Cardiac fibroblast (primary cell): ENCODE results near the gene PLD1.

Source experiments
- DNase-seq, 2 donors: peaks; one replicate each; pipeline versions ENCODE4 v3.0.0 to v3.0.0-alpha.2; 2010; ENCODE audit warnings: low read depth in 2 of 2
- H3K4me3 ChIP-seq, 2 donors: replicated peaks in 1 of 2; 1 replicate in 1 of 2; 2 replicates in 1 of 2; pipeline ENCODE4 v1.5.1; 2011; ENCODE audit warnings: low read depth in 2 of 2, low read length in 2 of 2, mild to moderate bottlenecking in 2 of 2, moderate library complexity in 1 of 2
- CTCF ChIP-seq: IDR thresholded peaks from one replicate; pipeline ENCODE4 v1.5.1; 2011; ENCODE audit warnings: low read depth, mild to moderate bottlenecking, low read length, inconsistent platforms

PLD1 gene

DNA sequence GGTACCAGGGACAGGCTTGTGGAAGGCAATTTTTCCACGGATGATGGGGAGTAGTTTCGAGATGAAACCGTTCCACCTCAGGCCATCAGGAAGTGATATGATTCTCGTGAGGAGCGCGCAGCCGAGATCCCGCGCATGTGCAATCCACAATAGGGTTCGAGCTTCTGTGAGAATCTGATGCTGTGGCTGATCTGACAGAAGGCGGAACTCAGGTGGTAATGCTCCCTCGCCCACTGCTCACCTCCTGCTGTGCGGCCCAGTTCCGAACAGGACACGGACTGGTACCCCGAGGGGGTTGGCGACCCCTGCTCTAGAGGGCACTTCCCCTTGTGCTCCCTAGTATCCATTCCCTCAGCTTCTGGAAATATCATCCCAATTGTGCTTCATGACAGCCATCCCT, 99.9 kb downstream of the PLD1 start:
- no peak for DNase-seq
- no peak for TF ChIP-seq CTCF

DNA sequence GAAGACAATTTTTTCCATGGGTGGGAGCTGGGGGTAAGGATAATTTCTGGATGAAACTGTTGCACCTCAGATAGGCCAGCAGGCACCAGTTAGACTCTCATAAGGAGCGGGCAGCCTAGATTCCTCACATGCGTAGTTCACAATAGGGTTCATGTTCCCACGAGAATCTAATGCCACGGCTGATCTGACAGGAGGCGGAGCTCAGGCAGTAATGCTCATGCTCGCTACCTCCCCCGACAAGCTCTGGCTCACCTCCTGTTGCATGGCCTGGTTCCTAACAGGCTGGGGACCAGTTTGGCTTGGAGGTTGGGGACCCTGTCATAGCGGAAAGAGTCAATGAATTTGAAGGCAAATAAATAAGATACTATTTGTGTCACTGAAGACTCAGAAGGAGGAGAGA, 105.5 kb downstream of the PLD1 start:
- no peak for TF ChIP-seq CTCF
- no peak overlapping the region for H3K4me3 ChIP-seq
- DNase-seq = no peak

More for the DNA sequence above, 99.9 kb downstream of the PLD1 start:
- no peak overlapping the region for H3K4me3 ChIP-seq

DNA sequence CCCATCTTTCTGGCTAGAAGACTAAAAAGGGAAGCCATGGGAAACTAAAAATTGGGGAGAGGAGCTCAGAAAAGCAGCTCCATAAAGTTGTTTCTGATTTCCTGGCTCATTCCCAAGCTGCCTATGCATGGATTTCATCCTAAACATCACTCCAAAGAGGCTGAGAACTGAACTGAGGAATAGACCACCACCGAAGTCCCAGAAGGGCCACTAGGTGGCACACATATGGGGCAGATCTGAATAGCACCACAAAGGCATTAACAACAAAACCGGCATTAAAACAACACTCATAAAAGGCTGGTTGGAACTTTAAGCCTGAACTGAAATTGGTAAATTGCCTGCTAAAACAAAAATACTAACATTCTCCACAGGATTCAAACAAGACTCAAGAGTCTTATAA, 106.3 kb downstream of the PLD1 start:
- DNase-seq = peak; percentile 70 to 73
- TF ChIP-seq CTCF = peak; percentile 69

GRCh38 chr3:171703144-171703543, 107.1 kb downstream of the PLD1 start:
- H3K4me3 ChIP-seq = no peak overlapping the region
- no peak for TF ChIP-seq CTCF
- DNase-seq = no peak

More for the DNA sequence above, 106.3 kb downstream of the PLD1 start:
- no peak overlapping the region for H3K4me3 ChIP-seq

DNA sequence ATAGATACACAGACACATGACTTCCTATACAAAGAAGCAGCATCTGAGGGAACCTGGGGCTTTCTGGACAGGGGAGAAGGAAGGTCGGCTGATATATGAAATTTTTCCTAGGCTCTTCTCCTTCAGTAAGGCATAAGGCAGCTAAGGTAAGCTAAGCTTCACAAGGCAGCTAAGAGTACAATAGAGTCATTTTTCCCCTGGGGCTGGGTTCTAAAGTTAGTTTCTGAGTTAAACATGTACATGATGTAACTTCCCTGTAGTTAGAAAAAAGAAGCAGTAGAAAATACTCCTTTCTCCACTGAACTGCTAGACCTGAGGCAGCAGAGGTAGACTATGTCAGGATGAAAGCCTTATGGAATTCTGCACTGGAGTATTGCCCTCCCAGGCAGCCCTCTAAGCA, 109.6 kb downstream of the PLD1 start:
- peak in 1 of 2 donors; percentile 34 for DNase-seq
- no peak for TF ChIP-seq CTCF
- H3K4me3 ChIP-seq = no peak overlapping the region

GRCh38 chr3:171700157-171700556, 110.1 kb downstream of the PLD1 start:
- DNase-seq = no peak
- no peak for TF ChIP-seq CTCF
- H3K4me3 ChIP-seq = no peak overlapping the region

DNA sequence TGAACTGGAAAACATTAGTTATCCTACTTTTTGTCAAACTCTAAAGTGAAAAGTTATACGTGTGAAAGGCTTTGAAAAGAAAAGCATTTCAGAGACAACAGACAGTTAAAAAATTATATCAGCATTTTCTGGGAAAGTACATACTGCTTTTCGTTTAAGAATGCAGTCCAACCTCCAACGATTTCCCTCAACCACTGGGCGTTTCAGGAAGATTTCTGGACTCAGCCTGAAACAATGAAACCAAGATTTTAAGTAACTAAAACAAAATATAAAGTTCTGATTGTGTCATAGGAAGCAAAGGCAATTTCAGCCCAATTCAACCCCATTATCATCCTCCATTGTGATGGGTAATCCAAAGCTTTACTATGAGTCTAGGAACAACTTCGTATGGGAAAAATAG, 110.7 kb downstream of the PLD1 start:
- DNase-seq = peak; percentile 29 to 34
- TF ChIP-seq CTCF = no peak
- no peak overlapping the region for H3K4me3 ChIP-seq
